Coronary artery (tissue), 2 donors: ENCODE measurements around the gene ZNF648.

Experiments used
- DNase-seq: peaks from one replicate; pipeline ENCODE4 v3.0.0-alpha.2; 2017; ENCODE audit warnings: low spot score
- H3K27ac ChIP-seq, 2 donors: fragments of 200-600 bp; sonication (generic); one replicate each; pipeline ENCODE4 v1.5.1; 2016 to 2019
- H3K4me3 ChIP-seq: fragments of 200-600 bp; sonication (generic); 2 replicates; pipeline ENCODE4 v1.5.1; 2016; ENCODE audit warnings: mild to moderate bottlenecking, moderate library complexity
- TF ChIP-seq, protein P1 (sequence below): fragments of 200-600 bp; sonication (generic); IDR thresholded peaks from one replicate; pipeline ENCODE4 v1.5.1; 2019; ENCODE audit warnings: antibody characterized with exemption

ZNF648 gene

DNA sequence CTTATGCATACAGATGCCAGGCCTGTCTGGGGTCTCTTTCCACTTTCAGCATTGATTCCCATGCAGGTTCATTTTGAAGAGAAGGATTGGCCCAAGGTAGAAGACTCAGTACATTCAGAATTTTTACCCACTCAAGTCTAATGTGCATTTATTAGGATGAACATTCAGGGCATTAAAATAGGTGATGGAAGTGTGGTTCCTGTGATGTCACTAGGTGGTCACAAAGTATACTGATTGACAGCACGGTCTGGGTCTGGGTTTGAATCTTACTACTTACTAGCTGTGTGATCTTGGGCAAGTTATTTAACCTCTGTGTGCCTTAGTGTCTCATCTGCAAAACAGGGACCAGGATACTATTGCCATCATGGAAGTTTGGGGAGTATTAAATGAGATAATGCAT lies 711 bp upstream of the ZNF648 start:
- DNase-seq: no peak
- no peak overlapping the region for H3K4me3 ChIP-seq
- H3K27ac ChIP-seq: no peak overlapping the region
- TF ChIP-seq, protein P1, sequence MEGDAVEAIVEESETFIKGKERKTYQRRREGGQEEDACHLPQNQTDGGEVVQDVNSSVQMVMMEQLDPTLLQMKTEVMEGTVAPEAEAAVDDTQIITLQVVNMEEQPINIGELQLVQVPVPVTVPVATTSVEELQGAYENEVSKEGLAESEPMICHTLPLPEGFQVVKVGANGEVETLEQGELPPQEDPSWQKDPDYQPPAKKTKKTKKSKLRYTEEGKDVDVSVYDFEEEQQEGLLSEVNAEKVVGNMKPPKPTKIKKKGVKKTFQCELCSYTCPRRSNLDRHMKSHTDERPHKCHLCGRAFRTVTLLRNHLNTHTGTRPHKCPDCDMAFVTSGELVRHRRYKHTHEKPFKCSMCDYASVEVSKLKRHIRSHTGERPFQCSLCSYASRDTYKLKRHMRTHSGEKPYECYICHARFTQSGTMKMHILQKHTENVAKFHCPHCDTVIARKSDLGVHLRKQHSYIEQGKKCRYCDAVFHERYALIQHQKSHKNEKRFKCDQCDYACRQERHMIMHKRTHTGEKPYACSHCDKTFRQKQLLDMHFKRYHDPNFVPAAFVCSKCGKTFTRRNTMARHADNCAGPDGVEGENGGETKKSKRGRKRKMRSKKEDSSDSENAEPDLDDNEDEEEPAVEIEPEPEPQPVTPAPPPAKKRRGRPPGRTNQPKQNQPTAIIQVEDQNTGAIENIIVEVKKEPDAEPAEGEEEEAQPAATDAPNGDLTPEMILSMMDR: no peak

DNA sequence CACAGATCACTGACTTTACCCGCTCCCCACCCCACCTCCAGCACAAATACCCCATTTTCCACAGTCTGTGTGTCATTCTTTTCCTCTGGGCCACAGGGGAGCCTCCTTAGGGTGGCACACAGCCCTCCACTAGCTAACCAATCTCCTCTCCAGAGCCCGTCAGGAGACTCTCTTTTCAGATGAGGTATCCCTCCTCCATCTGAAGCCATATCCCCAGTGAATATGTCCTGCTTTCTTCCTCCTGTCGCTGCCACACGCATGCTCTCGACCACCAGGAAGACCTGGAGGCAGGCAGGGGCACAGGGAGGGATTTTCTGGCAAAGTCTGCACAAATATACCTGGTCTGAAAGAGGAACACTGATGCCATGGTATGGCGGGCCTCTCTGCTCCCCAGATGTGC lies 635 bp downstream of the ZNF648 start:
- no peak overlapping the region for H3K4me3 ChIP-seq
- TF ChIP-seq, protein P1: no peak
- no peak for DNase-seq
- H3K27ac ChIP-seq: no peak overlapping the region

DNA sequence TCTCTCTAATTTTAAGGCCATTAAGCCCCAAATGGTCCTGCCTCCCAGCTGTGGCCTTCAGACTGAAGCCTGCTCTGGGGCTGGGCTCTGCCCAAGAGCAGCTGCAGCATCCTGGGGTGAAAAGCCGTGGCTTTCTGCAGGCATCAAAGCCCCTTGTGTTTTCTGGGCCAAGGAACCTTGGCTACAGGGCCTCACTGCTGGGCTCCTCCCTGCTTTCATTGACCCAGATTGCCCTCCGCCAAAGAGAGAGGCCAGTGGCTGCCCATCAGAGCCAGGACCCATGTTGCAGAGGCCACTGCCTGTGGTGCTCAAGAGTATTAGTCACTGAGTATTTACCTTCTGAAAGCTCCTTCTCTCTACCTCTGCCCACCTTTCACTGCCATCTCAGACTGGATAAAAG lies 1.6 kb downstream of the ZNF648 start:
- no peak for DNase-seq
- Histone ChIP-seq H3K27ac (no peak overlapping the region), H3K4me3 (no peak overlapping the region)
- TF ChIP-seq, protein P1: no peak

DNA sequence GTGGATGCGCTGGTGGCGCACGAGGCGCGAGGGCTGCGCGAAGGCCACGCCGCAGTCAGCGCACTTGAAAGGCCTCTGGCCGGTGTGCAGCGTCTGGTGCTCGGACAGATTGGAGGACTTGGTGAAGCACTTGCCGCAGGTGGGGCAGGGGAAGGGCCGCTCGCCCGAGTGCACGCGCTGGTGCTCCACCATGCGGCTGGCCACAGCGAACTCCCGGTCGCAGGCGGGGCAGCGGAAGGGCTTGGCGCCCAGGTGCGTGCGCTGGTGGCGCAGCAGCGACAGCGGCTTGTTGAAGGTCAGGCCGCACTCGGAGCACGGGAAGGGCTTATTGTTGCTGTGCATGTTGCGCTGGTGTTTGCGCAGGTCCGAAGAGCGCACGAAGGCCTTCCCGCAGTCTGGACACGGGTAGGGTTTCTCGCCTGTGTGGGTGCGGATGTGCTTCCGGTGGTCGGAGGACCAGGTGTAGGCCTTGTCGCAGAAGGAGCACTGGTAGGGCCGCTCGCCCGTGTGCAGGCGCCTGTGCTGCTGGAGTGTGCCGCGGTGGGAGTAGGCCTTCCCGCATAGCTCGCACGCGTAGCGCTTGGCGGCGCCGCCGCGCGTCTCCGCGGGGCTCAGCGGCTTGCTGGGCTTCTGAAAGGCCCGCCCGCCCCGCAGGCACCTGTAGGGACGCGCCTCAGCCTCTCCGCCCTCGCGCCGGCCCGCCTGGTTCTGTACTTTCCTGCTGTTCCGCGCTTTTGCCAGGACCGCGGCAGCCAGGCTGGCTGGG lies 4.7 kb downstream of the ZNF648 start:
- H3K27ac ChIP-seq: no peak overlapping the region
- DNase-seq: no peak
- TF ChIP-seq, protein P1: no peak
- H3K4me3 ChIP-seq: no peak overlapping the region

- no peak for DNase-seq
- TF ChIP-seq, protein P1: no peak
- H3K27ac ChIP-seq: no peak overlapping the region
- no peak overlapping the region for H3K4me3 ChIP-seq
Measured at GRCh38 chr1:182054698-182055326, 6.7 kb downstream of the ZNF648 start.

- no peak overlapping the region for H3K27ac ChIP-seq
- TF ChIP-seq, protein P1: no peak
- no peak for DNase-seq
- no peak overlapping the region for H3K4me3 ChIP-seq
Measured at GRCh38 chr1:182052355-182052754, 9.2 kb downstream of the ZNF648 start.

DNA sequence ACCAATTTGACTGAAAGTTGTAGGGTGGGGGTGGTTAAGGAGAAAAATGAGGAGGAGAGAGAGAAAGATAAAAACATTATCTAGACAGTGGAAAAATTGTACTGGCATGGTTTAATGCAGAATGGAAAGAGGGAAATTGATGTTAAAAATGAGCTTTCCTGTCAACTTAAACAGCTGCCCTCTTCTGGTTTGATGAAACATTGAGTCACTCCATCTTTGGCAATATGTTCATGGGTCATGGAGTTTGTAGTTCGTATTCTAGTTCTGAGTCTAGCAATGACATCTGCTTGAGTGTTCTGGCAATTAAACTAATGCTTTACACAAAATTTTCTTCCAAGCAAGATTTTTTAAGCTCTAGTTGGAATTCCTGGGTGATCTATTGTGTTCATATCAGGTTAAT lies 9.6 kb downstream of the ZNF648 start:
- TF ChIP-seq, protein P1: no peak
- Histone ChIP-seq H3K4me3 (no peak overlapping the region), H3K27ac (no peak overlapping the region)
- no peak for DNase-seq
